NCI-H510A (cell line): ENCODE results near the gene OVCH1.
"Not testable (repeated sequence)": the region's sequence is repeated elsewhere in the genome, so short reads cannot be mapped to it uniquely, and the experiment has no call there.

Experiments
- DNase-seq: peaks from one replicate; lab custom pipeline; 2025; lab: John Stamatoyannopoulos, UW

OVCH1 gene

DNA sequence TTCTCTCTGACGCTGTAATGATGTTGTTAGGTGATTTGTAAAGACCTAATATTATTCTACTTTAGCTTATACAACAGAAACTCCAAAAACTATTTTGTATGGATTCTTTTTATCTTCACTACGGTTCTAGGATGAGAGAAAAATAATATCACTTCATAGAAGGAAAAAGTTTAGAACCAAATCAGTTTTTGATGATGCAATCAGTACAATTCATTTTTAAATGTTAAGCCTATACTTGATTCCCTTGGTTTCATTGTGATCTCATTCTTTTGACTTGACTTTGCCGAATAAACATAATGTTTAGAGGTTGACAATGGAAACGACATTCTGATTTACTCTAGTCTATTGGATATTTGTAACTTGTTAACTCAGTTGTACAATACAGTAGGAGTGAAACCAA, 91.9 kb downstream of the OVCH1 start:
- no peak for DNase-seq

DNA sequence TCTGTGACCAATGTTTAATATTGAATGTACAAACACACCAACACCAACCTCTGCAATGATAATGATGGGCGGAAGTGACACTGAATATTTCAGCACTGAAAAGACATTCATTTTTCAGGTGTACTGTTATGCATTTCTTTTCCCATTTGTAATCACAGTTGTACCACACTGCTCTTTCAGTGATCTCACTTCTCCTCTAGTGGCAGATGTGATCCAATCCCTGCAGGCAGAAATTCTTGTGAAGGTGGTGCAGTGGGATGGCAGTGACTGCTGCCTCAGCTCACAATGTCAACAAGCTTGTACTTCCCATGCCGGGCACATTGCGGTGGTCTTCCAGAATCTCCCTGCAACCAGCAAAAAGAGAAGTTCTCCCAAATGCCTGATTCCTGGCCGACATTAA, 93.5 kb downstream of the OVCH1 start:
- no peak for DNase-seq

DNA sequence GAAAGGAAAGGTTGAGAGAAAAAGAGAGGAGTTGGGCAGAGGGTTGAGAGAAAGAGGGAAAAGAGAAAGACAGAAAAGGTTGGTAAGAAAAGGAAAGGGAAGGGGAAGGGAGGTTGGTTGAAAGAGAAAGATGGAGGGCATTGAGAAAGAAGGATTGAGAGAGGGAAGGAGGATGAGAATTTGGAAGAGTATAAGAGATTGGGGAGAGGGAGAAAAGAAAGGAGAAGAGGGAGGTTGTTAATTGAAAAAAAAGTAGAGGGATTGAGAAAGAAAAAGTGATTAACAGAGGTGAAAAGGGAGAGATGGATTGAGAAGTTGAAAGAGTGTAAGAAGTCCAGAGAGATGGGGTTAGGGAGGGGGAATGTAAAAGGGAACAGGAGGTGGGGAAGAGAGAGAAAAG, 95.0 kb downstream of the OVCH1 start:
- DNase-seq = no peak

DNA sequence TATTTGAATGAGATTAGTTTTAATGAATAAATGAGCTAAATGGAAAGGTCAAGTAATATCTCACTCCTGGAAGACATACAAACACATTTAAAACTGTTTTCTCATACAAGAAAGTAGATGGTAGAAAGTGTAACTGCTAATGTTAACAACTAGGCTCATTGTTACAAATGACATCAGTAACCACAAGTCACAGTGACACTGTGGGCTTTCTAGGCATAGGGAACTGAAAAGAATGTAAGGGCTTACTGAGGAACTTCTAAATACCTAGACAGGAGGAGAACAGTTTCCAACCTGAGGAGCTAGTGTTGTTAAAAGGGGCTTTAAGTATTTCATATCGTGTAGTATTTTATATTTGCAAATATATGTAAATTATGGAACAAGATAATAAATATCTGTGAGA, 99.0 kb downstream of the OVCH1 start:
- no peak for DNase-seq

DNA sequence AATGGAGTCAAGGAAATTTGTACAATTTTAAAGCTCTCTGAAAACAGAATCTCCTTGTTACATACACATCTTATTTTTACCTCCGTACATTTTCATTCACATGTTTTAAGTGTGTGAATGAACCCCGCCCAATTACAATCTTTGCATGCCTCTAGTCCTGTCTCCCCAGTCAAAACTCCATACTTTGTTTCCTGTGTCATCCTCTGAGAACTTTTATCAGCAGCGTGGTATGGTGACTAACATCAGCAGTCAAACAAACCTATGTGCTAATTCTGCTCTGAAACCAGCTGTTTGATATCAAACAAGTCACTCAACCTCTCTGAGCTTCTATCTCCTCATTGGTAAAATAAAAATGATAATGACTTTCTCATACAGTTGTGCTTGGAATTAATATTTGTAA, 100.7 kb downstream of the OVCH1 start:
- no peak for DNase-seq

DNA sequence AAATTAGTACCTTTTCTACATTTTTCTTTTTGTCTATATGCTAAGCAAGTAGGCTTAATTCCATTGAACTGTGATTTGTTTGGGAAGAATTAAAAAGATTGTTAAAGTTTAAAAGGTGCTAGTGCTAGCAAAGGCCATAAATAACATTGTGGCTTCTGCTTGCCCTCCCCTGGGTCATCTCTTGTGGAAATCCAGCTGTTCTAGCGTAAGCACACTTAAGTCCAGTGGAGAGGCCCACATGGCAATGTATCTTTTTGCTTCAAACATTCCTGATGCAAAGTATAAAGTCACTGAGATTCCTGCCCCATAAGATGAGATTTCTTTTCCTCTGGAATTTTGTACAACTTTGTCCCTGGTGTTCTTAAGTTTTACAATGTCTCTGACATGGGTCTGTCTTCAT, 102.1 kb downstream of the OVCH1 start:
- no peak for DNase-seq

DNA sequence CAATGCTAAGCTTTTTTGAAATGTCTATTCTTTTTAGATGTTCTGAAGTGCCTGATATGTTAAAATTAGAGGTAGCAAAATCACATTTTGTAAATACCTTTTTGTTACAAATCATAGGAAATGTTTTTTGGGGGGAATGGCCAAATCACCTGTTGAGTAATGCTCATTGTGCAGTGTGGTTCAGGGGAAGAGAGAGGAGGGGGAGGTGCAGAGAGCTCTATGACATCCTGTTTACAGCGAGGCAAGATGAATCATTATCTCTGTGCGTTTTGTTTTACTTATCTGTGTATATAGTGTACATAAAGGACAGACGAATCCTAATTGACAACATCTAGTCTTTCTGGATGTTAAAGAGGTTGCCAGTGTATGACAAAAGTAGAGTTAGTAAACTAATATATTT, 107.1 kb downstream of the OVCH1 start:
- not testable (repeated sequence) for DNase-seq

DNA sequence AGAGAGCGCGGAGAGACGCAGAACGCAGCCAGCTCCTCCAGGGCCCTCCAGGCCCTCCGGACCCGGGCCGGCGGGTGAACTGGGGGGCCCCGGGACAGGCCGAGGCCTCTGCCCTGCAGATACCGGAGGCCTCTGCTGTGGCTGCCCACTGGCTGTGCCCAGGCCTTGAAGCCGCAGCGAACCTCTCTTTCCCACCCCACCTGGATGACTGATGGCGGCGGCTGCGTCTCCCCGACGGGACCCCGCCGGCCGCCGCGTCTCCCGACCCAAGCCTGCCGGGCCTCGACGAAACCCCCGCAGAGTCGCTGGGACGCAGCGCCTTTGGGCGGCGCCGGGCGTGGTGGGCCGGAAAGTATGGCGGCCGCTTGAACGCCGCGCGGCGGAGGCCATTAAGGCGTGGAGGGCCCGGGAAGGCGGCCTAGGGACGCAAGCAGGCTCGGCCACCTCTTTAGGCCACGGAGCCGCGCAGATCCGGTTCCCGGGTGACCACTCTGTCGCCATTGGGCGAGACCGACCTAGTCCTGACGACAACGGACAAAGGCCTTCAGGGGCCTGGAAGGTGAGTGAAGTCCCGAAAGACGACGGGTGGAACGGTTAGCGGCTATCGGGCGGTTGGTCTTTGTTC, 108.1 kb downstream of the OVCH1 start:
- no peak for DNase-seq

DNA sequence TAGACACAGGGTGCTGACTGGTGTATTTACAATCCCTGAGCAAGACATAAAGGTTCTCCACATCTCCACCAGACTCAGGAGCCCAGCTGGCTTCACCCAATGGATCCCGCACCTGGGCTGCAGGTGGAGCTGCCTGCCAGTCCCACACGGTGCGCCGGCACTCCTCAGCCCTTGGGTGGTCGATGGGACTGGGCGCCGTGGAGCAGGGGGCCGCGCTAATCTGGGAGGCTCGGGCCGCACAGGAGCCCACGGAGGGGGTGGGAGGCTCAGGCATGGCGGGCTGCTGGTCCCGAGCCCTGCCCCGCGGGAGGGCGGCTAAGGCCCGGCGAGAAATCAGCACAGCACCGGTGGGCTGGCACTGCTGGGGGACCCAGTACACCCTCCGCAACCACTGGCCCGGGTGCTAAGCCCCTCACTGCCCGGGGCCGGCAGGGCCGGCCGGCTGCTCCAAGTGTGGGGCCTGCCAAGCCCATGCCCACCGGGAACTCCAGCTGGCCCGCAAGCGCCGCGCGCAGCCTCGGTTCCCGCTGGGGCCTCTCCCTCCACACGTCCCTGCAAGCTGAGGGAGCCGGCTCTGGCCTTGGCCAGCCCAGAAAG, 111.3 kb downstream of the OVCH1 start:
- not testable (repeated sequence) for DNase-seq

DNA sequence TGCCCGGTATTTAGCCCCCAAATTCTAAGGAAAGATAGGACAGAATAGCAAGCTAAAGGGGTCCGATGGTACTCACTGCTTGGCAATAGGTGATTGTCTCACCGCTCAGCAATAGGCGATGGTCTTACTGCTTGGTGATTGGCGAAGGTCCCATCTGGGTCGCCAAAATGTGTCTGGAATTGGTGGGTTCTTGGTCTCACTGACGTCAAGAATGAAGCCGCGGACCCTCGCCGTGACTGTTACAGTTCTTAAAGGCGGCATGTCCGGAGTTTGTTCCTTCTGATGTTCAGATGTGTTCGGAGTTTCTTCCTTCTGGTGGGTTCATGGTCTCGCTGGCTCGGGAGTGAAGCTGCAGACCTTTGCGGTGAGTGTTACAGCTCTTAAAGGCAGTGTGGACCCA, 112.3 kb downstream of the OVCH1 start:
- DNase-seq = not testable (repeated sequence)

DNA sequence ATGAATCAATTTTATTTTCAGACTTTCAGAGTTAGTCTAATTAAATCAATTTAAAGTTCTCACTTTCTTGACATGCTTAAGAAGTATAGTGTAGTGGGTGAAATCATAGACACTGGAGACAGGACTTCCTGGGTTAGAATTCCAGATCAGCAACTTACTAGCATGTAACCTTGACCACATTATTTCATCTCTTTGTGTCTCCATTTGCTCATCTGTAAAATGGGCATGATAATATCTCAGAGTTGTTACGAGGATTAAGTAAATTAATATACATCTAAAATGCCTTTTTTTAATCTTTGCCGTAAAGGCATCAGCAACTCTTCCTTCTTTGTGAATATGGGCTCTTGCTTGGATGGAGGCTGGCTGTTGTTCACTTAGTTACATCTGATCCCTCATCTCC, 115.2 kb downstream of the OVCH1 start:
- no peak for DNase-seq

DNA sequence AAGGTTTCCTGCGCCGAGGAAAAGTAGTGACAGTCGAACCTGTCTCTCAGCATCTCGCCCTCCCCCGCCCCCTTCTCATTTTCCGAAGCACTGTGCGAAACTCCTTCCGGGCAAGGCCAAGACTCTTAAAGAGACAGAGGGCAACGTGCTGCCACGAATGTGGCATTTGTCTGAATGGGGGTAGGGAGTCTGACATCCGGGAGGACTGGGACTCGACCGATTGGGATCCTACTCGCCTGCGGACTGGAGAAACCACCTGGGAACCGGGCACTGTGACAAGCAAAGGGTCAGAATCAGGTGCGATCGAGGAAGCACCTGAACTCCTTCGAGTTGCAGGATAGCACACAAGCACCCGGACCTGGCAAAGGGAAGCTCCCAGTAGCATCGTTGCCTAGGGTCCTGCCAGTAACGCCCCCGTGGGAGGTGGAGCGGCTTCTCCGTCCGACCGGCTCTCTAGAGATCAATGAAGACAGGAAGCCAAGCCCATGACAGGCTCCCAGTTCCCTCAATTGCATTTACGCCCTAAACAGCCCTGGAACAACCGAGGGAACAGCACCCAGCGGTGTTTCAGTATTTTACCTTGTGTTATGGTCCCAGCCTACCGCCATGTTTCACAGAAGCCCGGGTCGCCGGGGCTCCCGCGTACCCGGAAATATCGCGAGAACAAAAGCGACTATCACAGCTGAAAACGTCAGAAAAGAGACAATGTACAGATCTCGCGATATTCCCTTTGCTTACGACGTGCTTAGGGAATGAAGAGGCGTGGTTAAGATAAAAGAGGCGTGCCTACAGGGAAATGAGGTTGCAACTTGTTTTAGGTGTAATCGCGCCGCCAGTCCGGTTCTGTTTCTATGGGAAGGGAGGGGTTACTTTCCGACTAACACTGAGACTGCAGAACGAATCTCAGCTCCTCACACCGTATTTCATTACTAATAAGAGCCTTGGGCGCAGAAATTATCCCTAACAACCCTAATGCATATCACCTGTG, 116.7 kb downstream of the OVCH1 start, which contains the start of gene ERGIC2:
TSS of gene ERGIC2 (minus strand) at position 637 of the 988 bp plus-strand sequence. CDS start 9,539 bp downstream, outside the sequence.
- peak; percentile 83 for DNase-seq
